ENCODE results near the gene NPFFR1.
"Not testable (repeated sequence)": the region's sequence is repeated elsewhere in the genome, so short reads cannot be mapped to it uniquely, and the experiment has no call there.

Gene NPFFR1

DNA sequence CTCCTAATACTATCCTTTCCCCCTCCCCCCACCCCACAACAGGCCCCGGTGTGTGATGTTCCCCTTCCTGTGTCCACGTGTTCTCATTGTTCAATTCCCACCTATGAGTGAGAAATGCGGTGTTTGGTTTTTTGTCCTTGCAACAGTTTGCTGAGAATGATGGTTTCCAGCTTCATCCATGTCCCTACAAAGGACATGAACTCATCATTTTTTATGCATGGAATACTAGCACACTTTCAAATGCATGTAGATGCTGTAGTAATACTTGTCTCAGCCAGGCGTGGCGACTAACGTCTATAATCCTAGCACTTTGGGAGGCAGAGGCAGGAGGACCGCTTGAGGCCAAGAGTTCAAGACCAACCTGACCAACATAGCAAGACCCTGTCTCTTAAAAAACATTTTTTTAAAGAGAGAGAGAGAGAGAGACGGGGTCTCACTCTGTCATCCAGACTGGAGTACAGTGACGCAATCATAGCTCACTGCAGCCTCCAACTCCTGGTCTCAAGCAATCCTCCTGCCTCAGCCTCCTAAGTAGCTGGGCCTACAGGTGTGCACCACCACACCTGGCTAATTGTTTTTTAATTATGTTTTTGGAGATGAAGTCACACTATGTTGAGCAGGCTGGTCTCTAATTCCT, 60.9 kb downstream of the NPFFR1 start:
- DNase-seq: not testable (repeated sequence)

DNA sequence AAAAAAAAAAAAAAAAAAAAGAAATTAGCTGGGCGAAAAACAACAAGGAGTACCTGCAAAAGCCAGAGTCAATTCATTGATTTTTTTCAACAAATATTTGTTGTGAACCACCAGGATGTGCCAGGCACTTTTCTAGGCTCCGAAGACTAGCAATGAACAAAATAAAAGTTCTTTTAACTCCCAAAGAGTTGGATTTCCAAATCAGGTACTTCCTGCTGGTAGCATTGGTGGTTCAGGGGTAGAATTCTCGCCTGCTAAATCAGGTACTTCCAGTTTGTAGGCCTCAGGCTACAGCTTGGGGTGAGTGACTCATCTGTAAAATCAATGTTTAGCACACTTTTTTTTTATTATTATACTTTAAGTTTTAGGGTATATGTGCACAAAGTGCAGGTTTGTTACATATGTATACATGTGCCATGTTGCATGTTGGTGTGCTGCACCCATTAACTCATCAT, 61.4 kb downstream of the NPFFR1 start:
- DNase-seq: no peak

DNA sequence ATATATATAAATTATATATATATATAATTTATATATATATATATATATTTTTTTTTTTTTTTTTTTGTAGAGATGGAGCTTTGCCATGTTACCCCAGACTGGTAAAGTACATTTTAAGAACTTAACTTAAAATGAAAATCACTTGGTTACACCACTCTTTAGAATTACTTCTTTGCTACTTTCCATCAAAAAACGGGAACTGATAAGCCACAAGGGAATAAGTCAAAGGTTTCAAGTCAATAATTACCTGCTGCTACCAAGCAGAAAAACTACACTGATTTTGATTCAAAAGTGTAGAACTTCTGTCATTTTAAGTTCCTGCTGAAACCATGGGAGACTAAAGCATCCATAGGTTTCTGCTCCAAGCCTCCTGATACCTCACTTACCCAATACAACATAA, 62.8 kb downstream of the NPFFR1 start:
- no peak for DNase-seq

DNA sequence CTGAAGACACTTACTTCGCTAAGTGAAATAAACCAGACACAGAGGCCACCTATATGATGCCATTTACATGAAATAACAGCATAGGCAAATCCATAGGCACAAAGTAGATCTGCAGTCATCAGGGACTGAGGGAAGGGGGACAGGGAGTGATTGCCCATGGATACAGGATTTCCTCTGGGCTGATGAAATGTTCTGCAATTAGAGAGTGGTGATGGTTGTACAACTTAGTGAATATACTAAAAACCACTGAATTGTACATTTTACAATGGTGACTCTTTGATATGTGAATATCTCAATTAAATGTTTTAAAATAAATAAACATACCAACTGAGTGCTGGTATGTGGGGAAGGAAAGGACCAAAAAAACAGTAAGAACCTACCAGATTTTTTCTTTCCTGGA, 70.9 kb downstream of the NPFFR1 start:
- DNase-seq: no peak

DNA sequence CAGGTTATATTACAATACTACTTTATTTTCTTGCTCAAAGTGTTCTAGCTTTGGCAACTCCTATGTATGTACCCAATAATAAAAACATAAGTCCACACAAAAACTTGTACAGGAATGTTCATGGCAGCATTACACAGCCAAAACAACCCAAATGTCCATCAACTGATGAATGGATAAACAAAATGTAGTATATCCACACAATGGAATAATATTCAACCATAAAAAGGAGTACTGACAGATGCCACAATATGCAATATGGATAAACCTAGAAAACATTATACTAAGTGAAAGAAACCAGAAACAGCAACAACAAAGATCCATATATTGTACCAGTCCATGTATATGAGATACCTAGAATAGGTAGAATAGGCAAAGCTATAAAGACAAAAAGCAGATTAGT, 71.5 kb downstream of the NPFFR1 start:
- no peak for DNase-seq

DNA sequence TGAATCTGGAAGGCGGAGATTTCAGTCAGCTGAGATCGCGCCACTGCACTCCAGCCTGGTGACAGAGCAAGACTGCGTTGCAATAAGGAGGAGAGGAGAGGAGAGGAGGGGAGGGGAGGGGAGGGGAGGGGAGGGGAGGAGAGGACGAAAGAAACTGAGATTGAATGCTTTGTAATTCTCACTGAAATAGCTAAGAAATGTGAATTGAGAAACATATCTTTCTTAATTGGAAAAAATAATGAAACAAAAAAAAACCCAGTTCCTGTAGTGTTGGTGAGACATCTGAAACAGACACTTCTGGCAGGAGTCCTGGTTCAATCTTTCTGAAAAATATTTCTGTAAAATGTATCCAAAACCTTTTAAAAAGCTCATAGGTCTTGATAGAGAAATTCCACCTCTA, 77.0 kb downstream of the NPFFR1 start:
- no peak for DNase-seq

DNA sequence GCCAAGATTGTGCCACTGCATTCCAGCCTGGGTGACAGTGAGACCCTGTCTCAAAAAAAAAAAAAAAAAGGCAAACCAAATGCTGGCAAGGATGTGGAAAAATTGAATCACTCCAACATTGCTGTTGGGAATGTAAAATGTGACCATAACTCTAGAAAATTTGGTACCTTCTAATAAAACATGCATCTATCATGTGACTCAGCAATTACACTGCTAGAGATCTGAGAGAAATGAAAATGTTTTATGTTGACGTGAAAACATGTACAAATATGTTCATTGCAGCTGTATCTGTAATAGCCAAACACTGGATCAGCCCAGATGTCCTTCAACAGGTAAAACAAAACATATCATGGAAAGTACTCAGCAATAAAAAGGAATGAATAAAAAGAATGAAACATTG, 82.7 kb downstream of the NPFFR1 start:
- DNase-seq: no peak

DNA sequence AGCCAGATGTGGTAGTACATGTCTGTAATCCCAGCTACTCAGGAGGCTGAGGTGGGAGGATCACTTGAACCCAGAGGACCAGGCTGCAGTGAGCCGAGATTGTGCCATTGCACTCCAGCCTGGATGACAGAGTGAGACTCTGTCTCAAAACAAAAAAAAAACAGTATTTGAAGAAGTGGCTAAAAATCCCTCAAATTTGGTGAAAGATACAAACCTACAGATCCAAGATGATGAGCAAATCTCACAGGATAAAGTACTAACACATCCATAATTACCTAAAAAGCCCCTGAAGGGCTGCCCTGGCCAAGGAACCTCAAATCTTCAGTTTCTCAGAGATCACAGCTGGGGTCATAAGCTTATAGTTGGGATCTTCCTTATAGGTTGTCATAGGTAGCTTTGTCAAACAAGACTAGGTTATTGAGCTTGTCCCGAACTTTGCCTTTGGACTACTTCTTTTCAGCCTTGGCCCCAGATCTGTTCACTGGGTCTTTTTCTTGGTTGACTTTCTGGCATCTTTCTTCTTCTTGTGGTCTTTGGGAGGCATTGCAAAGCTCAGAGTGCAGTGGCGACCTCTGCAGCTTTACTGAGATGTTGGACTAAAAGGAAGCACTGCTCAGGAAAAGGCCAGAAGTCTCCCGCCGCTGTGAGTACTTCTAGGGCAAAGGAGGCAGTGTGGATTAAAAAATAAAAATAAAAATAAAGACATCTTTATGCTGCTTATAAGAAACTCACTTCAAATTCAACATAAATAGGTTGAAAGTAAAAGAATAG, 84.9 kb downstream of the NPFFR1 start:
- DNase-seq: peak; percentile 30
